GM19372 (cell line): ENCODE data around the gene SYNDIG1.

Source experiments
- ATAC-seq: cut with Tn5 transposase; IDR thresholded peaks from one replicate; pipeline ENCODE4 v1.9.1; 2021; ENCODE audit warnings: mild to moderate bottlenecking, low read depth, moderate library complexity; ENCODE audit not compliant: unreplicated experiment

SYNDIG1 gene

DNA sequence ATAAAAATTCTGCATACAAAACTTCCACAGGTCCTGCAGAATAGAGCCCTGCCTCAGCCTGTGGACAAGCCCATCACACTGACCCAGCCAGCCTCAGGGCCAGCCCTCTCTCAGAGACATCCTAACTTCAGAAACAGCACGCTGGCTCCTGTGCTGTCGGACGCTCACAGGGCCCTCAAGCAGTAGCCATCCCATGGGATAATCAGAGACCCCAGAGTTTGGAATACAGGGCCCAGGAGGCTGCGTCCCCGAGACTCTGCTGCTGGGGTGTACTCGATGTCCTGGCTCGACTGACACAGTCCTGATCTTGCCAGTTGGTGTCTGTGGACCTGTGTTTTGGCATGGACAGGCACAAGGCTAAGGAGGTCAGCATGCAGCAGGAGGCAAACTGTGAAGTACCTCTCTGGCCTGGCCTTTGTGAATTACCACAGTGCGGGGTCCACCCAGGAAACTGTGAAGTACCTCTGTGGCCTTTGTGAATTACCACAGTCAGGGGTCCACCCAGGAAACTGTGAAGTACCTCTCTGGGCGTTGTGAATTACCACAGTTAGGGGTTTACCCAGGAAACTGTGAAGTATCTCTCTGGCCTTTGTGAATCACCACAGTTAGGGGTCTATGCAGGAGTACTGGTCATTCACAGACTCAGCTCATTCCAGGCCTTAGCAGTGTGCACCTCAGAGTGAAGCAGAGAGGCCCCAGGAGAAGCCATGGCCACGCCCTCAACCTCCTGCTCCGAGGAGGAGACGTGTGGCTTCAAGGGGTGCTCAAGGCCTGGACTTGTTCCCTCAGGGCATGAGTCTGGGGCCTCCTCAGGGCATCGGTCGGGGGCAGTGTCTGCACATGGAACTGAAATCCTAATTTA is 212.4 kb downstream of the SYNDIG1 start:
- ATAC-seq = no peak

DNA sequence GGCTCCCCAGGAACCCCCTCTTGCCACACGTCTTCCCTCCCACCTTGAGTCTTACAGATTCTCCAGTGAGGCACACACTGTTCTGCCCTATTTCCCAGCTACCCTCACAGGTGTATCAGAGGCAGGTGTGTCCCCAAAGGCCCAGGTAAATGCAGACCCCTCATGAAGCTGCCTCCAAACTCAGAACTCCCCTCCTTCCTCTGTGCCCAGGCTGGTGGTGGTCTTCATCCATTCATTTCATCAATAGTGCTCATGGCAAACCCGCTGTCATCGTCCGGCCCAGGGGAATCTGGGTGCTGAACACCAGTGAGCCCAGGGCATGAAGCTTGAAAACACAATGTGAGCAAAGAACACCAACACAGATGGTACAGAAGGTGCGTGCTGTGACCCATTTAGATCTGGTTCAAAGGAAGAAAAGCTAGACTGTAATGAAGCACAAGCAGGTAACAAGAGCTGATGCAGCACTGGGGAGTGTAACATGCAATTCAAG is 213.1 kb downstream of the SYNDIG1 start:
- ATAC-seq = no peak

DNA sequence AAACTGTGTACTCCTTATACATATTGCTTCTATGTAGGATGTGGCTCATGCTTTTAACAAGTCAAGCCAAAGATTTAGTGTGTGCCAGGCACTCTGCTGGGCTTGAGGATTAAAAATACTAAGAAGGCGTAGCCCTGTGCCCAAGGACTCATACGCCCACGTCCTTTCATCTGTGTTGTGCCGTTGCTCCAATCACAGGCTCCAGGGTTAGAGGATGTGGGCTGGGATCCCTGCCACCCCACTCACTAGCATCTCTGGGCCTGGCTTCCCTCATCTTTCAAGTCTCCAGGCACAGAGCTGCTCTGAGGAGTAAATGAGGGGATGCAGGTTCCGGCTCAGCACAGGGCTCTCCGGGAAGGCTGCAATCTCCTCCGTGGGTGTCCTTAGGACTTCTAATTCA is 214.2 kb downstream of the SYNDIG1 start:
- no peak for ATAC-seq

DNA sequence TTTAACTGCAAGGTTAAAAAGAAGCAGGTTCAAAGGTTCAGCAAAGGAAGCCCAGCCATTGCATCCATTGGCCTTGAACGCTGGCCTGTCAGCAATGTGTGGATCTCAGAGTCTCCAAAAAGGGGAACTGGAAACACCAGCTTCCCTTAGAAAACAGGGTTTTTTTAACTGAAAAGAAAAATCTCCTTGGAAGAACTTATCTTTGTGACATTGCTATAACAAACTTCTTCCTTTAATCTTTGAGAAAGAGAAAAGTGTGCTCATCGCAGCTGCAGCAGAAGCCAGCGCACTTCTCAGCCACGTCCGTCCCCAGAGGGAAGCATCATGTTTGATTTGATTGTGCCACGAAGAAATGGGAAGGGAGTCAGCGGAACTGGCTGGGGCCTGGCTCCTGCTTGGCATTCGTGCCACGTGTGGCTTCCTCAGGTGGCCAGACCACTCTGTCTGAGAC is 215.0 kb downstream of the SYNDIG1 start:
- no peak for ATAC-seq

DNA sequence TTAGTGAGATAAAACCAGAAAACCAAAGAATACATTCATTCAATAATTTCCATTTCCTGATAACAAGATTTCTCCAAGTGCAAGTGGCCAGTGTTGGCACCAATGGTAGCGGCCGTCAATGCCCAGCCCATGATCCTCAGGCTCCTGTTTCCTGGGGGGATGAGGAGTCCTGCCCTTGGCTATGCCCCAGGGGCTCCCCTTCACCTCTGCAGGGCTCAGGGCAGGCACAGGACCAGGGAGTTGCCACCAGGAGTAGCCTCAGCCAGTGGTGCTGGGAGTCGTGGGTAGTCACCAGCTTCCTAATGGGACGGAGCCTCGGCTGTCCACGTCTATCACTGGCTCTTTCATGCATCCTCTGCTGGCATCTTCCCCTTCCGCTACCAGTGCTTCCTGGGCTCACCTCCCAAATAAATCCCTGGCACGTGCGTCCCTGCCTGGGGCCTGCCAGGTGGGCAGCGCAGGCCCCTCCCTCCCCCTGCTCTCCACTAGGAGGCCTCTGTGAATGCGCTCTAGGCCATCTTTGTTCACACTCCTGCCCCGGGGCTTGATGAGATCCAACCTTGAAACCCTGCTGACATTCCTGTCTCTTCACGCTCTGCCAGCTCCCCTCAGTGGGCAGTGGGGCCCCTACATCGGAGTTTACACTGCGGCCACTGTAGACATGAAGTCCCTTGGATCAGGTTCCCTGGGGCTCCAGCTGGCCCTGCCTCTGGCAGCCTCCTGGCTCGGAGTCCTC is 215.7 kb downstream of the SYNDIG1 start:
- ATAC-seq = no peak

DNA sequence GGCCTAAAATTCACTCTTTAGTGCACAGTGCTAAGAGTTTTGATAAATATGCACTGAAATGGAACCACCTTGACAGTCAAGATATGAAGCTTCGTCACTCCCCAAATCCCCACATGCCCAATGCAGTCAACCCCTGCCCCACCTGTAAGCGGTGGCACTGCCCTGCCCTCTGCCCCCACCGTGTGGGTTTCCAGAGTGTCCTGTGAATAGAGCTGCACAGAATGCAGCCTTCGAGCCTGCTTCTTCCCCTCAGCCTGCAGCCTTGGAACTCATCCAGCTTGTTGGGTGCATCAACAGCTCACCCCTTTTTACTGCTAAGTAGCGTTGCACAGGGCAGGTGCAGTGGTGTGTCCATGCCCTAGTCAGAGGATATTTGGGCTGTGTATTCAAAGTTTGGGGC is 216.3 kb downstream of the SYNDIG1 start:
- no peak for ATAC-seq

DNA sequence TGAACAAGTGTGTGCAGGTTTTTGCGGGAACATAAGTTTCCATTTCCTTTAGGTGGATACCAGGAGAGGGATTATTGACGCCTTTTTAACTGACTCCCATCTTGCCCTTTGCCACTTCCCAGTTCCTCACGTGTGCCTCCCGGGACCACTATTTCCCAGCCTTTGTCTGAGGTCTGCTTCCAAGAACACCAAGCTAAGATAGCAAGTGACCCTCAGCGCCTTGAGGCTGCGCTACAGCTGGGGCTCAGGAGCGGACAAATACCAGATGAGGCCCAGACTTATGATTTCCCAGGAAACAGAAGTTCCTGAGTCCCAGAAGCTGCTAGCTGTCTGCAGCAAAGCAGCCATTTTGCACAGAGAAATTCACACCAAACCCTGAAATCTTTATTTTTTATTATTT is 216.7 kb downstream of the SYNDIG1 start:
- ATAC-seq = no peak

DNA sequence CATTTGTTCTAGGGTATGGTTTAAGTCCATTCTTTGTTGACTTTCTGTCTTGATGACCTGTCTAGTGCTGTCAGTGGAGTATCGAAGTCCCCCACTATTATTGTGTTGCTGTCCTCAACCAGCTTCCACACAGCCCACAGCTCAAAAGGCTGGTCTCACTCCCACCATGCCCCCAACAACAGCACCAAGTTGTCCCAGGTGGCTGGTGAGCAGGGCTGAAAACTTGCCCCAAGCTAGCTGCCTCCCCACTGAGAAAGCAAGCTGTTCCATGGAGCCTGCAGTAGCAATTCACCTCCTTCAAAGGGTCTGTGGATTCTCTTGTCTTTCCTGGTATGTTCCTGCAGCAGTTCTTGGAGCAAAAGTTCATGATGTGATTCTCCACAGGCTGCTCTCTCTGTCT is 221.0 kb downstream of the SYNDIG1 start:
- no peak for ATAC-seq

DNA sequence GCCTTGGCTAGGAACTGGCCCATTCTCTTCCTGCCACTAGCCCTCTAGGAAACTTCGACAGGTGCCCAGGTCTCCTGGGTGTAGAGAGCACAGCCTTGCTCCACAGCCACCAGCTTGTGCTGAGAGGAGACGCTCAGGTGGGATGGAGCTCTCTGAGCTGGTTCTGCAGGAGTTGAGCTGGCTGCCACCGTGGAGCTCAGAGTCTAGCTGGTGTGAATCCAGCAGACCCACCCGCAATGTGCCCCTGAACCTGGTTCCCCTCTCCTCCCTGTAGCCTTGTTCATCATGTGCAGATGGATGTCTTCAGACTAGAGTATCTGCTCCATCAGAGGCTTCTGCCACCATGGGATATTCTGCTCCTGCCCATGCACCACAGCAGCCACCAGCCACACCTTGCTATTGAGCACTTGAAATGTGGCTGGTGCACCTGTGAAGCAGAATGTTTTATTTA is 222.5 kb downstream of the SYNDIG1 start:
- ATAC-seq = no peak

DNA sequence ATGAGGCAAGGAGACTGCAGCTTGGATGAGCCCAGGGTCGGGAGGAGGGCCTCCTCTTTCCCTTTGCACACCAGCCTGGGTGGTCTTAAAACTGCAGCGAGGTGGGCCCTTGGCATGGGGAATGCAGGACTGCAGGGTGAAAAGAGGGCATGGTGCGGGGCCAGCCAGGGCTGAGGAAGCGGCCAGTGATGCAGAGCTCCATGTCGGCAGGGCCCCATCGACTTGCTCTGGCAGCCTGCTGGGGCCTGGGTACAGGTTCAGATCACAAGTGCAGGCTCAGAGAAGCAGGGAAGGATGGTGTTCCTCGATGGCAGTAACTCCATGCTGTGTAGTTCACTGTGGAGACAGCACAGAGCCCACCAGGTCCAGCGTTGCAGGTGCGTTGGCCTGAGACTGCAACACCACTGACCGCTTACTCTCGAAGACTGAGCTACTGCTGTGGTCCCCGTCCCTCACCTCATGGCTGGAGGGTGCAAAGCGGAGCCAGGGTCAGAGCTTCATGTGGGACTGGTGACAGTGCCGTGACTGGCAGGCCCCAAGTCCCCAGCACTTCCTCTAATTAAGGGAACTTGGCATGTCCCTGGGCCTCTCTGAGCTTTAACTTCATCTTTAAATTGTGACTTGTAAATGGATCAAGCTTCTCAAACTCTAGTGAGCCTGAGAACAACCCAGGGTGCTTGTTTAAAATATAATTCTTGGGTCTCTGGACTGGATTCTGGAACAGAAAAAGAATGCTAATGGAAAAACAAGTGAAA is 223.2 kb downstream of the SYNDIG1 start:
- no peak for ATAC-seq

DNA sequence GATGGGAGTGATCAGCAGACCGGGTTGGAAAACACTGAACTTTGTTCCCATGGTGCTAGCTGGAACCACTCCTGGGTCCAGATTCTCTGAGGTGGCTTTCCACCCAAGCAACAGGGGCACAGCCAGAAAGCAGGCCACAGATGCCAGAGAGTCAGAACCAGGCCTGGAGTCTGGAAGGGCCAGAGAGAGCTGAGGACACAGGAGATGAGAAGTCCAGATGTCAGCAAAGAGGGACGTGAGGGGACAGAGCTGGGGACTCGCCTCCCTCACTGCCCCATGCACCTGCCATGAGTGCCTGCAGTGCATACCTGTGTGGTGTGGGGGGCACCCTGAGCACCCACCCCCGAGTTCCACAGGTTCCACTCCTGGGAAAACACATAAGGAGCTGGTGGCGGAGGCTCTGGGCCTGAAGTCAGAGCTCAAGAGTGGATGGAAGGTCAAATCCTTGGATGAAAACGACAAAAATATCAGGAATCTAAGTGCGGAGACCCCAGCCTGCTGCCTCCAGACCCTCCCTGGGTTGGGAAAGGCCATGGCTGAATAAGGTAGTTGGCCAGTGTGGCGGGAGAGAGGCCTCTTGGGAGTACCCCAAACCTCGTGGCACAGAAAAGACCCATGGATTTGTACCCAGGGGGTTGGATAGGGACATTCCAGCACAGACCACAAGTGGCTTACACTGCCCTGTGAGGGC is 224.2 kb downstream of the SYNDIG1 start:
- no peak for ATAC-seq

DNA sequence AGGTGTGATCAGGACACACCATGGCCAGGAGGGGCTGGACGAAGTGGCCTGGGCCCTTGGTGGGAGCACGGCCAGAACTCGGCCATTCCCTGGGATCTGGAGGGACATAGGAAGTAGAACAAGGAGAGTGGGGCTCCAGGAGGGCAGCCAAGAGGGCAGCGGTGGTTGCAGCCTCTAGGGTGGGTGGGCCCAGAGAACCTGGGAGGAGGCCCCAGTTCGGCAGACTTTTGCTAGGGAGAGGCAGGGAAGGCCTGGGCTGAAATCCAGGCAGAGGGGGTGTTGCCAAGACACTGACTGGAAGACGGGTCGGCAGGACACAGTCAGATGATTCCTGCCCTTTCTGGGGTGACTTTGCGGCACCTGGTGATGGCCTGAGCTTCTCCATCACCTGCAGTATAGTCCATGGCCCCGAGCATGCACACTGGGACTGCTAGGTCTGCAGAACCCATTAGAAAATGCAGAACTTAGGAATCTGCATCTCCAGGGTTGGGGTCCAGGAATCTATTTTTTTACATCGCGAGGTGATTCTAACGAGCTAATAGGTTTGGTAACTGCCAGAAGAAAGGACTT is 224.8 kb downstream of the SYNDIG1 start:
- no peak for ATAC-seq

DNA sequence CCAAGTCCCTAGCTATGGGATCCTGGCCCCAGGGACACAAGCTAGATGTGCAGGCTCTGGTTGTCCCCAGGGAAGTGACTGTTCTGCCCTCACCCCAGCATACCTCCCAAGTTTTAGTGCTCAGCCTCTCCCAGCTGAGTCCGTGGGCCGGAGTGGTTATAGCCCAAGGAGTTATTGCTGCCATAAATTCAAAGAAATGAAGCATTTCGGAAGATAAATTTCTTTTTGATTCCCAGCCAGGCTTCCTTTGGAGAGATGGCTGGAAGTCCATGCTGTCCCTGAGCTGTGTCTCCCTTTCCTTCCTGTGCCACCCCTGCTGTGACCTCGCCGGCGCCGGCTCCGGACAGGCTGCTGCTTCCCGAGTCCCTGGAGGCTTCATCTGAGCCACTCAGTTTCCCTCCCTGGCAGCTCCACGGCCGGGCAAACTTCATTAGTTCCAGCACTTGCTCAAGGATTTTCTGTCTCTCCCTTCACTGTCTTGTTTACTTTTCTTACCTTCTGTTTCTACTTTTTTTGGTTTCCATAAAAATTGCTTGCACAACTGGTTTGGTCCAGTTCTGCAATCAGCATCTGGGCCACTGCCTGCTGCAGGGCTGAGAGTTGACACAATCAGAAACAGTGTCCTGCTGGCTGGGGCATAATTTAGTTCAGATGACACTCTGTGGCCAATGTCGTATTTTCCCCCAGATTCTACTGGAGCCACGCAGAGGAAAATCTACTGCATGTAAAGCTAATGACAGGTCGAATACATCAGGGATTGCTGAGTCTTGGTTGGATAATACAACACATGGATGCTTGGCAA is 225.5 kb downstream of the SYNDIG1 start:
- no peak for ATAC-seq

DNA sequence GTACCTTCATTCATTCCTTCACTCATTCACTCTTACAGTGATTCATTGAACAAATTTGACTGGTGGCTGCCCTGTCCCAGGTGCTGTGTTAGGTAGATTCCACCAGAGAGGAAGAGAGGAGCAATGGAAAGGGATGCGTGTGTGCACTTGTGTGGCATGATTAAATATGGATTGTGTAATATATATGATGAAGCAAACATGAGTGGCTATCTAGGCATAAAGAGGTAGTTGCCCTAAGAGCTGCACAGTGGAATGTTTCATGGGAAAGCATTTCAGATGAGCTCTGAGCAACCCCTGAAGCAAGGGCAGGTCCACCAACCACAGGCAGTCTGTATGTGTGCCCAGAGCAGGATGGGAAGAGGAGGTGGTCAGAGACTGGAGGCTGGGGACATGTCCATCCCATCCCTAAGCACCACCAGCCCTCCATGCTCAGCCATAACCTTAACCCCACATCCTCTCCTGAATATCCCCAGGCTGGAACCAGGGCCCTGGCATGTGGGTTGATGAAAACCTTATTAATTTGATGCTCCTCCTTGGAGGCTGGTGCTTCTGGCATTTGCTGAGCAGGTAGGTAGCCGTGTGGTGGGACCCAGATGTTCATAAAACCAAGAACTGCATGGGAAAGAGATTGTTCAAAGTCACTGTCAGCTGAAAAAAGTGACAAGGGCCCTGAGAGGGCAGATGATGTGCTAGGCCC is 226.2 kb downstream of the SYNDIG1 start:
- no peak for ATAC-seq

DNA sequence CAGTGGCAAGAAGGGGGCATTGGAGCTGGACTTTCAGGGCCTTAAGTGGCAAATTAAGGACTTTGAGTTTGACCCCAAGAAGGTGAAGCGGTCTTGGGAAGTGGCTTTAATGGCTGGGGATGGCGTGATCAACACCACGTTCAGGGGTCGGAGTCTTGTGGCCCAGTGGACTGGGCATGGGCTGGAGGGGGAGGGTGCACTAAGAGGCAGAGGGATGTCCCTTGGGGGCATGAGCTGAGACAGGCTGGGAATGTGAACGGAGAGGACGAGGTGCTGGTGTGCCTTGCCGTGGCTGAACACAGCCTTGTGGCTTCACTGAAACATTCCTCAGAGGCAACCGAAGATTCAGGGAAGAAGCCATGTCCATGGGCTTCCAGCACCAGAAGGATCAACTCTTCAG is 227.0 kb downstream of the SYNDIG1 start:
- ATAC-seq = no peak

DNA sequence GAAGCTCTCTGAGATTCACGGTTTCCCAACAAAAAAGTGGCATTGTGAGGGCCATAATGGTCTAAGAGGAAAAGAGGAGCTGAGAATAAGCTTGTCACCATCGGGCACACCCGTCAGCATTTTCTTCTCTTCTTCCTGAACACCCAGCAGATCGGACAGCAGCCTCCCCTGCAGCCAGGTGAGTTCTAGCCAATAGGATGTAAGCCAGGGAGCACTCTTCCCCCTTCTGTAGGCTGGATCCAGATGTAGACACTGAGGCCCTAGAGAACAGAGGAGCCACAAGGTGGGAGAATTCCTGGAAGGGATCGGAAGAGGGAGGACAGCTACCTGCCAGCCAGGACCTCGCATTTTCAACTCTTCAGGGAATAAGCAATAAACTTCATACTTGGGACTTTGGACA is 228.0 kb downstream of the SYNDIG1 start:
- no peak for ATAC-seq

DNA sequence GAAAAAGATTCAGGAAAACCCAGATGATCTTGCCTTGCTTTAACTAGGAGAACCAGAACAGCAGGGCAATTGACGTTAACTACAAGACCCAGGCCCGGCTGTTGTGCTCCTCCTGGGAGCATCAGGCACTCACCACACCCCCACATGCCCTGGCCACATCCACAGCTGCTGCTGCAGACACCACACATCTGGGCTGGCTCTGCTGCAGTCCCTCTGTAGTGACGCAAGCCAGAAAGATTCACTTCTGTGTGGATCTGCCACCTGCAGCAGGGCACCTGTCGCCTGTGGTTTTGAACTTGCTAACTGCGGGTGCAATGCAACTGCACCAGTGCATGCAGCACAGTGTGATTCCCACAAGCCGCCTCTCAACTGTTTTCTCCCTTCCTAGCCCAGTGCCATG is 228.8 kb downstream of the SYNDIG1 start:
- no peak for ATAC-seq

DNA sequence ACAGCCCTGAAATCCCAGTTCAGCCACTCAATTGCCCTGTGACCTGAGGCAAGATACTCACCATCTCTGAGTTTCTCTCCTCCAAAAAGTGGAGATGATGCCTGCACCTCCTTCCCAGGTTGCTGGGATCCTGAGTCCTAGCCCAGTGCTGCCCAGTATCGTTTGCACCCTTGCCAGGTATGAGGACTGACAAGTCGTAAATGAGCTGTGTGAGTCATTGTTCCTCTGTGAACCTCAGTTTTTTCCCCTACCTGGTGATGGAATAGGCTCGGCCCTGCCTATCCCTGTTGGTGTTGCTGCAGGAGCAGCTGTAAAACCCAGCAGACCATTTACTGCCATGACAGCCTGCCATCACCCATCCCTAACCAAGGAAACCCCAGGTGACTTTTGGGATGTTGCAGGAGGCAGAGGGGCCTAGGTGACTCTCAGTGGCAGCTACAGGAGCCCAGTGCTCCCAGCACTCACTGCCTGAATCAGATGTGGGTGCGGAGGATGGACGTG is 229.3 kb downstream of the SYNDIG1 start:
- ATAC-seq = no peak
